Measurements from ENCODE around the gene ASS1.

- TF ChIP-seq ZNF280B (CRISPR knock-in tag; IDR thresholded peaks at IDR 0.05; ENCODE audit: borderline replicate concordance) (no peak), NFIC (IDR thresholded peaks at IDR 0.05; ENCODE audit: low read length) (no peak), ZNF274 (CRISPR knock-in tag; IDR thresholded peaks at IDR 0.05) (no peak), RFXANK (CRISPR knock-in tag; IDR thresholded peaks at IDR 0.05) (no peak), RELA (CRISPR knock-in tag; IDR thresholded peaks at IDR 0.05) (no peak), EP300 (IDR thresholded peaks at IDR 0.05; ENCODE audit: low read depth in 2 of 2, low read length in 2 of 2) (no peak), EP300 (CRISPR knock-in tag; IDR thresholded peaks at IDR 0.05; ENCODE audit: borderline replicate concordance) (no peak), BCL3 (CRISPR knock-in tag; IDR thresholded peaks at IDR 0.05) (no peak), FOXA1 (IDR thresholded peaks at IDR 0.05) (no peak), FOXA1 (CRISPR knock-in tag; IDR thresholded peaks at IDR 0.05) (no peak), CREM (IDR thresholded peaks at IDR 0.05) (no peak), CREM (CRISPR knock-in tag; IDR thresholded peaks at IDR 0.05) (no peak), NFE2L2 (IDR thresholded peaks at IDR 0.05; ENCODE audit: low read length) (no peak), ZNF644 (CRISPR knock-in tag; IDR thresholded peaks at IDR 0.05; ENCODE audit: low read depth) (no peak), TAF1 (CRISPR knock-in tag; IDR thresholded peaks at IDR 0.05) (no peak), ZMYM2 (CRISPR knock-in tag; IDR thresholded peaks at IDR 0.05) (no peak)
These were observed 17.4 kb upstream of the ASS1 start for GRCh38 chr9:130427326-130427725.

Data from HepG2 (cell line).